Measurements from ENCODE around the gene CDSN.

CDSN gene

GRCh38 chr6:31092769-31093505 is 27.3 kb downstream of the CDSN start:
- Histone ChIP-seq H3K9me3 (ENCODE audit: control insufficient read depth, insufficient read depth, low read length) (no peaks in the 10 kb centered on the region), H3K4me1 (ENCODE audit: control insufficient read depth, insufficient read depth, low read length) (peaks cover 7% of the 10 kb centered on the region; the same call in 1 of the 2 replicates), H3K27me3 (ENCODE audit: control insufficient read depth, insufficient read depth, low read length) (no peaks in the 10 kb centered on the region), H3K36me3 (ENCODE audit: control insufficient read depth, insufficient read depth, low read length) (no peaks in the 10 kb centered on the region), H3K9ac (ENCODE audit: low read depth, low read length) (no peak overlapping the region), H3K27ac (ENCODE audit: low read depth, low read length) (no peak overlapping the region), H3K4me3 (ENCODE audit: low read depth, low read length) (no peak overlapping the region)

GRCh38 chr6:31092238-31092637 is 28.0 kb downstream of the CDSN start:
- H3K36me3 ChIP-seq (ENCODE audit: control insufficient read depth, insufficient read depth, low read length) = no peaks in the 10 kb centered on the region
- H3K9ac ChIP-seq (ENCODE audit: low read depth, low read length) = no peak overlapping the region

GRCh38 chr6:31091680-31092079 is 28.6 kb downstream of the CDSN start:
- Histone ChIP-seq H3K27ac (ENCODE audit: low read depth, low read length) (no peak overlapping the region), H3K36me3 (ENCODE audit: control insufficient read depth, insufficient read depth, low read length) (no peaks in the 10 kb centered on the region), H3K9ac (ENCODE audit: low read depth, low read length) (no peak overlapping the region), H3K4me3 (ENCODE audit: low read depth, low read length) (no peak overlapping the region), H3K27me3 (ENCODE audit: control insufficient read depth, insufficient read depth, low read length) (no peaks in the 10 kb centered on the region), H3K4me1 (ENCODE audit: control insufficient read depth, insufficient read depth, low read length) (peaks cover 12% of the 10 kb centered on the region), H3K9me3 (ENCODE audit: control insufficient read depth, insufficient read depth, low read length) (no peaks in the 10 kb centered on the region)

More at GRCh38 chr6:31092238-31092637, 28.0 kb downstream of the CDSN start:
- Histone ChIP-seq H3K27me3 (ENCODE audit: control insufficient read depth, insufficient read depth, low read length) (no peaks in the 10 kb centered on the region), H3K27ac (ENCODE audit: low read depth, low read length) (no peak overlapping the region), H3K9me3 (ENCODE audit: control insufficient read depth, insufficient read depth, low read length) (no peaks in the 10 kb centered on the region), H3K4me3 (ENCODE audit: low read depth, low read length) (no peak overlapping the region), H3K4me1 (ENCODE audit: control insufficient read depth, insufficient read depth, low read length) (peaks cover 10% of the 10 kb centered on the region)

- no peak overlapping the region for H3K4me3 ChIP-seq (ENCODE audit: low read depth, low read length)
- peaks cover 12% of the 10 kb centered on the region for H3K4me1 ChIP-seq (ENCODE audit: control insufficient read depth, insufficient read depth, low read length)
- no peaks in the 10 kb centered on the region for H3K36me3 ChIP-seq (ENCODE audit: control insufficient read depth, insufficient read depth, low read length)
- H3K27me3 ChIP-seq (ENCODE audit: control insufficient read depth, insufficient read depth, low read length) = no peaks in the 10 kb centered on the region
- no peak overlapping the region for H3K27ac ChIP-seq (ENCODE audit: low read depth, low read length)
- no peaks in the 10 kb centered on the region for H3K9me3 ChIP-seq (ENCODE audit: control insufficient read depth, insufficient read depth, low read length)
- no peak overlapping the region for H3K9ac ChIP-seq (ENCODE audit: low read depth, low read length)
Measured at GRCh38 chr6:31090973-31091364, 29.3 kb downstream of the CDSN start.

- no peaks in the 10 kb centered on the region for H3K9me3 ChIP-seq (ENCODE audit: control insufficient read depth, insufficient read depth, low read length)
- H3K4me3 ChIP-seq (ENCODE audit: low read depth, low read length) = no peak overlapping the region
- peaks cover 12% of the 10 kb centered on the region for H3K4me1 ChIP-seq (ENCODE audit: control insufficient read depth, insufficient read depth, low read length)
Measured at GRCh38 chr6:31090275-31090972, 29.8 kb downstream of the CDSN start.

GRCh38 chr6:31087494-31088089 is 32.7 kb downstream of the CDSN start:
- Histone ChIP-seq H3K36me3 (ENCODE audit: control insufficient read depth, insufficient read depth, low read length) (no peaks in the 10 kb centered on the region), H3K9me3 (ENCODE audit: control insufficient read depth, insufficient read depth, low read length) (no peaks in the 10 kb centered on the region), H3K9ac (ENCODE audit: low read depth, low read length) (no peak overlapping the region), H3K27me3 (ENCODE audit: control insufficient read depth, insufficient read depth, low read length) (no peaks in the 10 kb centered on the region), H3K4me3 (ENCODE audit: low read depth, low read length) (no peak overlapping the region), H3K27ac (ENCODE audit: low read depth, low read length) (no peak overlapping the region), H3K4me1 (ENCODE audit: control insufficient read depth, insufficient read depth, low read length) (peaks cover 8% of the 10 kb centered on the region; the same call in 1 of the 2 replicates)

More at GRCh38 chr6:31090275-31090972, 29.8 kb downstream of the CDSN start:
- Histone ChIP-seq H3K27ac (ENCODE audit: low read depth, low read length) (no peak overlapping the region), H3K9ac (ENCODE audit: low read depth, low read length) (no peak overlapping the region), H3K36me3 (ENCODE audit: control insufficient read depth, insufficient read depth, low read length) (no peaks in the 10 kb centered on the region), H3K27me3 (ENCODE audit: control insufficient read depth, insufficient read depth, low read length) (no peaks in the 10 kb centered on the region)

GRCh38 chr6:31086788-31087440 is 33.3 kb downstream of the CDSN start:
- no peak overlapping the region for H3K9ac ChIP-seq (ENCODE audit: low read depth, low read length)
- no peaks in the 10 kb centered on the region for H3K36me3 ChIP-seq (ENCODE audit: control insufficient read depth, insufficient read depth, low read length)
- H3K4me3 ChIP-seq (ENCODE audit: low read depth, low read length) = no peak overlapping the region
- no peaks in the 10 kb centered on the region for H3K27me3 ChIP-seq (ENCODE audit: control insufficient read depth, insufficient read depth, low read length)
- H3K9me3 ChIP-seq (ENCODE audit: control insufficient read depth, insufficient read depth, low read length) = no peaks in the 10 kb centered on the region
- peaks cover 8% of the 10 kb centered on the region; the same call in 1 of the 2 replicates for H3K4me1 ChIP-seq (ENCODE audit: control insufficient read depth, insufficient read depth, low read length)
- H3K27ac ChIP-seq (ENCODE audit: low read depth, low read length) = no peak overlapping the region

GRCh38 chr6:31083742-31084354 is 36.4 kb downstream of the CDSN start:
- H3K36me3 ChIP-seq (ENCODE audit: control insufficient read depth, insufficient read depth, low read length) = no peaks in the 10 kb centered on the region
- peaks cover 11% of the 10 kb centered on the region; the same call in 1 of the 2 replicates for H3K4me1 ChIP-seq (ENCODE audit: control insufficient read depth, insufficient read depth, low read length)
- H3K4me3 ChIP-seq (ENCODE audit: low read depth, low read length) = no peak overlapping the region
- H3K27me3 ChIP-seq (ENCODE audit: control insufficient read depth, insufficient read depth, low read length) = no peaks in the 10 kb centered on the region
- H3K9me3 ChIP-seq (ENCODE audit: control insufficient read depth, insufficient read depth, low read length) = no peaks in the 10 kb centered on the region
- H3K27ac ChIP-seq (ENCODE audit: low read depth, low read length) = no peak overlapping the region
- no peak overlapping the region for H3K9ac ChIP-seq (ENCODE audit: low read depth, low read length)

GRCh38 chr6:31081872-31082271 is 38.4 kb downstream of the CDSN start:
- no peak overlapping the region for H3K27ac ChIP-seq (ENCODE audit: low read depth, low read length)
- no peaks in the 10 kb centered on the region for H3K36me3 ChIP-seq (ENCODE audit: control insufficient read depth, insufficient read depth, low read length)
- 0 out of 2 replicates have a peak, but pooled peaks cover 7% of the 10 kb centered on the region for H3K4me1 ChIP-seq (ENCODE audit: control insufficient read depth, insufficient read depth, low read length)
- H3K4me3 ChIP-seq (ENCODE audit: low read depth, low read length) = no peak overlapping the region
- H3K9ac ChIP-seq (ENCODE audit: low read depth, low read length) = no peak overlapping the region
- H3K9me3 ChIP-seq (ENCODE audit: control insufficient read depth, insufficient read depth, low read length) = no peaks in the 10 kb centered on the region
- no peaks in the 10 kb centered on the region for H3K27me3 ChIP-seq (ENCODE audit: control insufficient read depth, insufficient read depth, low read length)

- no peaks in the 10 kb centered on the region for H3K36me3 ChIP-seq (ENCODE audit: control insufficient read depth, insufficient read depth, low read length)
- no peak overlapping the region for H3K27ac ChIP-seq (ENCODE audit: low read depth, low read length)
- H3K9me3 ChIP-seq (ENCODE audit: control insufficient read depth, insufficient read depth, low read length) = no peaks in the 10 kb centered on the region
- 0 out of 2 replicates have a peak, but pooled peaks cover 8% of the 10 kb centered on the region for H3K4me1 ChIP-seq (ENCODE audit: control insufficient read depth, insufficient read depth, low read length)
- H3K27me3 ChIP-seq (ENCODE audit: control insufficient read depth, insufficient read depth, low read length) = no peaks in the 10 kb centered on the region
- no peak overlapping the region for H3K9ac ChIP-seq (ENCODE audit: low read depth, low read length)
- no peak overlapping the region for H3K4me3 ChIP-seq (ENCODE audit: low read depth, low read length)
Measured at GRCh38 chr6:31079656-31080261, 40.5 kb downstream of the CDSN start.
